Mucosa of descending colon (tissue), 3 donors: ENCODE measurements around the gene CPB1. TPM values are rescaled to one million over a fixed set of nuclear protein-coding genes. Genes with fewer than 3 reads are reported as not detected.

Experiments used
- ATAC-seq: fragments of 200-7000 bp; cut with Tn5 transposase; one replicate; pipeline ENCODE4 v1.9.1; 2020; ENCODE audit warnings: mild to moderate bottlenecking, moderate library complexity
- DNase-seq, 3 donors: peaks; one replicate each; pipeline ENCODE4 v3.0.0-alpha.2; 2020
- H3K36me3 ChIP-seq: fragments of 200-600 bp; one replicate; pipeline ENCODE4 v1.8.0; 2021; ENCODE audit warnings: low read depth, mild to moderate bottlenecking
- H3K4me1 ChIP-seq: fragments of 200-600 bp; one replicate; pipeline ENCODE4 v1.8.0; 2021; ENCODE audit warnings: low read depth, mild to moderate bottlenecking
- H3K4me3 ChIP-seq: fragments of 200-600 bp; one replicate; pipeline ENCODE4 v1.8.0; 2021; ENCODE audit warnings: mild to moderate bottlenecking
- H3K9me3 ChIP-seq: fragments of 200-600 bp; one replicate; pipeline ENCODE4 v1.8.0; 2021; ENCODE audit warnings: mild to moderate bottlenecking
- CTCF ChIP-seq: fragments of 200-600 bp; IDR thresholded peaks from one replicate; pipeline ENCODE4 v1.8.0; 2022; ENCODE audit warnings: antibody characterized with exemption, mild to moderate bottlenecking
- intact Hi-C, 2 donors: fragments of 100-400 bp; cut with DNase I in 1 of 2; cut with micrococcal nuclease in 1 of 2; formaldehyde crosslinking; loops; one replicate each; pipeline versions ENCODE4 v1.11.0 to v1.11.1; 2022; cut with DNase I, micrococcal nuclease
- total RNA-seq, 3 donors: library from RNA; stranded (reverse); fragmentation: NEBNext Ultra II Directional in 2 of 3; extraction: Animal tissue kit (Norgen Biotek cat#: 25700) in 2 of 3; gene quantifications; one replicate each; pipeline versions ENCODE4 v1.2.1 to v1.2.4, GENCODE V29; 2021 to 2023
- donor health status: DM: no; HTN: no; CAD: no; lungs with moderate emphysema.
- donor health status: DM: no; HTN: no; CAD: no.
- donor health status: DM: no; HTN: yes; CAD: no.

Gene CPB1
- total RNA-seq, 3 donors from 2014 or later, result 0.70 to 0.92 TPM; not detected in 1

- intact Hi-C loops, result no loop called here
- H3K4me1 ChIP-seq, result no peaks in the 10 kb centered on the region
- H3K9me3 ChIP-seq, result no peaks in the 10 kb centered on the region
- no peak for DNase-seq
- H3K36me3 ChIP-seq, result no peaks in the 10 kb centered on the region
- H3K4me3 ChIP-seq, result no peak overlapping the region
- no peak for TF ChIP-seq CTCF
- no peak for ATAC-seq
Measured at GRCh38 chr3:148820361-148821245, 7.0 kb upstream of the CPB1 start.

GRCh38 chr3:148823026-148823425 is 4.6 kb upstream of the CPB1 start:
- no peak for TF ChIP-seq CTCF
- intact Hi-C loops, result no loop called here
- H3K4me1 ChIP-seq, result no peaks in the 10 kb centered on the region
- no peak for ATAC-seq
- no peaks in the 10 kb centered on the region for H3K36me3 ChIP-seq
- H3K9me3 ChIP-seq, result no peaks in the 10 kb centered on the region
- no peak for DNase-seq
- H3K4me3 ChIP-seq, result no peak overlapping the region

GRCh38 chr3:148825476-148825875 is 2.1 kb upstream of the CPB1 start:
- DNase-seq, result no peak
- Histone ChIP-seq H3K9me3 (no peaks in the 10 kb centered on the region), H3K4me3 (no peak overlapping the region), H3K36me3 (no peaks in the 10 kb centered on the region), H3K4me1 (no peaks in the 10 kb centered on the region)
- ATAC-seq, result no peak
- intact Hi-C loops, result no loop called here
- TF ChIP-seq CTCF, result no peak

- Histone ChIP-seq H3K4me1 (no peaks in the 10 kb centered on the region), H3K9me3 (no peaks in the 10 kb centered on the region), H3K36me3 (no peaks in the 10 kb centered on the region), H3K4me3 (no peak overlapping the region)
- DNase-seq, result no peak
- intact Hi-C loops, result no loop called here
- ATAC-seq, result no peak
- no peak for TF ChIP-seq CTCF
Measured at GRCh38 chr3:148828136-148828690, 602 bp downstream of the CPB1 start.

- Histone ChIP-seq H3K9me3 (no peaks in the 10 kb centered on the region), H3K4me3 (no peak overlapping the region), H3K36me3 (no peaks in the 10 kb centered on the region), H3K4me1 (no peaks in the 10 kb centered on the region)
- no peak for TF ChIP-seq CTCF
- no peak for ATAC-seq
- intact Hi-C loops, result no loop called here
- DNase-seq, result no peak
Measured at GRCh38 chr3:148829926-148830325, 2.3 kb downstream of the CPB1 start.
